Activated CD4-positive, alpha-beta T cell treated with anti-CD3 and anti-CD28 coated beads for 1 hour (primary cell): ENCODE results near the gene CNDP1.

ENCODE experiments used
- DNase-seq: peaks from one replicate; pipeline ENCODE4 v3.0.0-alpha.2; 2020

Gene CNDP1

GRCh38 chr18:74631623-74632350, 97.5 kb downstream of the CNDP1 start:
- DNase-seq, result no peak

DNA sequence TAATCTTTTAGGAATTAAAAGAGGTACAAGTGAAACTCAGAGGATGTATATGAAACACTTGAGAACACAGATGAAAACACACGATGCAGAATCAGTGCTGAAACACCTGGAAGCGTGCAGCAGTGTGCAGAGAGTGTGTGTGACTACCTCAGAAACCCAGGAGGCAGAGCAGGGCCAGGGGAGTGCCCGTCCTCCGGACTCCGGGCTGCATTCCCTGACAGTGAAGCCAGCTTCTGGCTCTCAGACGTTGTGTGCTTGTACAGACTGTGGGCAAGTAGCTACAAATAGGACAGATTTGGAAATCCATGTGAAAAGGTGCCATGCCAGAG, 98.0 kb downstream of the CNDP1 start:
- no peak for DNase-seq

DNA sequence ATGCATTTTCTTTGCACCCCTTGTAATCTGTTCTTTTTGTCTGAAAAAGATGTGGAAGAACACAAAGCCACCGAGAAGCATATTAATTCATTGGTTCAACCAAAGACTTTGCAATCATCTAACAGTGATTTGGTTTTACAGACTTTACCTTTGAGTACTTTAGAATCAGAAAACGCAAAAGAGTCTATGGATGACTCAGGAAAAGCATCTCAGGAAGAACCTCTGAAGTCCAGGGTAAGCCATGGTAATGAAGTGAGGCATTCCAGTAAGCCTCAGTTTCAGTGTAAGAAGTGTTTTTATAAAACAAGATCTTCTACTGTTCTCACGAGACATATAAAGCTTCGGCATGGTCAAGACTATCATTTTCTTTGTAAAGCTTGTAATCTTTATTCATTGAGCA, 98.6 kb downstream of the CNDP1 start:
- no peak for DNase-seq

DNA sequence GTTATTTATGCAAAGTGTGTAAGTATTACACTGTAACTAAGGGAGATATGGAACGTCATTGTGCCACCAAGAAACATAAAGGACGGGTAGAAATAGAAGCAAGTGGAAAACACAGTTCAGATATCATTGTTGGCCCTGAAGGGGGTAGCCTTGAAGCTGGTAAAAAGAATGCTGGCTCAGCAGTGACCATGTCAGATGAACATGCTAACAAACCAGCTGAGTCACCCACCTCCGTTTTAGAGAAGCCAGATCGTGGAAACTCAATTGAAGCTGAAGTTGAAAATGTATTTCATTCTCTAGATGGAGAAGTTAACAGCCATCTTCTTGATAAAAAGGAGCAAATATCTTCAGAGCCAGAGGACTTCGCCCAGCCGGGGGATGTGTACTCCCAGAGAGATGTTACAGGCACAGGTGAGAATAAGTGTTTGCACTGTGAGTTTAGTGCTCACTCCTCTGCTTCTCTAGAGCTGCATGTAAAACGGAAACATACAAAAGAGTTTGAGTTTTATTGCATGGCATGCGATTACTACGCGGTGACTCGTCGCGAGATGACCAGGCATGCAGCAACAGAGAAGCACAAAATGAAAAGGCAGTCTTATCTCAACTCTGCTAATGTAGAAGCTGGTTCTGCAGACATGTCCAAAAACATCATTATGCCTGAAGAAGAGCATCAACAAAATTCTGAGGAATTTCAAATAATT, 99.5 kb downstream of the CNDP1 start:
- DNase-seq, result no peak

DNA sequence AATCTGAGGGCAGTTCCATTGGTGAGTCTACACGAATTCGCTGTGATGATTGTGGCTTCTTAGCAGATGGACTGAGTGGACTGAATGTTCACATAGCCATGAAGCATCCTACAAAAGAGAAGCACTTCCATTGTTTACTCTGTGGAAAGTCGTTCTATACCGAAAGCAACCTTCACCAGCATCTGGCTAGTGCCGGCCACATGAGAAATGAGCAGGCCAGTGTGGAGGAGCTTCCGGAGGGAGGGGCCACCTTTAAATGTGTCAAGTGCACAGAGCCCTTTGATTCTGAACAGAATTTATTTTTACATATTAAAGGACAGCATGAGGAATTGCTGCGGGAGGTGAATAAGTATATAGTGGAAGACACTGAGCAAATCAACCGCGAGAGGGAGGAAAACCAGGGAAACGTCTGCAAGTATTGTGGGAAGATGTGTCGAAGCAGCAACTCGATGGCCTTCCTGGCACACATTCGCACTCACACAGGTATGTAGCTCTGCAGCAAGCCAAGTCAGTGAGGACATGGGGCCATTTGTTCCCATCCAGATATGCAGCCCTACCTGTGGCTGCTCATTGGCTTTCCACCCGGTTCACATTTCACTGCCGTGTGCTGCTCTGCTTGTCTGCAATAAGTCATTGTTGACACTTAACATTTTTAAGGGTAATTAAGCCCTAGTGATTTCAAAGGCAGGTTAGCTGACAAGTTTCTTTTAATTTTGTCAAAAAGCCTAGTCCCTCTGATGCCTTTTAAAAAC, 101.1 kb downstream of the CNDP1 start:
- DNase-seq, result no peak
